PFSK-1 (cell line): Measurements from ENCODE around the gene B4GAT1.

Experiments used
- POLR2AphosphoS5 ChIP-seq: IDR thresholded peaks from 2 replicates; pipeline ENCODE4 v1.6.1; 2012; ENCODE audit warnings: low read depth, mild to moderate bottlenecking, control low read depth, low read length, moderate library complexity
- SIN3A ChIP-seq: IDR thresholded peaks from 2 replicates; pipeline ENCODE4 v1.6.1; 2012; ENCODE audit warnings: mild to moderate bottlenecking, low read length, moderate library complexity, borderline replicate concordance; ENCODE audit not compliant: insufficient read depth
- TAF1 ChIP-seq: IDR thresholded peaks from 2 replicates; pipeline ENCODE4 v1.6.1; 2012; ENCODE audit warnings: low read length, control low read depth, borderline replicate concordance; ENCODE audit not compliant: insufficient read depth
- TF ChIP-seq, protein P1 (sequence below), 2 experiments: IDR thresholded peaks; 2 replicates each; pipeline versions ENCODE4 v1.6.1 to v1.8.0; 2011 to 2012; ENCODE audit warnings: low read depth in 2 of 2, low read length in 2 of 2, control low read depth in 1 of 2, inconsistent platforms in 1 of 2, mild to moderate bottlenecking in 1 of 2, moderate library complexity in 1 of 2; ENCODE audit not compliant: insufficient read depth in 1 of 2

DNA sequence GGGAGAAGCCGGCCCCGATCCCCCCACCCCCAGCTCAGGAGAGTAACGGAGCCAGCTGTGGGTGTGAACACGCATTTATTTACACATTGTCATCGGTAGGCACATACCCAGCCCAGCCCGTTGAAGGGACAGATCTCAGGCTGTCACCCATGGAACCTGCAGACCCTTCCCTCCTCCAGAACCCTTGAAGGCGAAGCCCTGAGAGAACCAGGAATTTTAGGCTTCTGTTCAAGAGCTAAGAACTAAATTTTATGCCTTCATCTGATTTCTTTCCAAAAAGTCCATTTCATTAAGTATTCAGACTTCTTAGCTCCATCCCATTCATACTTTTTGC lies 2.1 kb downstream of the B4GAT1 start:
- TF ChIP-seq POLR2AphosphoS5 (no peak), SIN3A (no peak), TAF1 (no peak)
- TF ChIP-seq, protein P1, sequence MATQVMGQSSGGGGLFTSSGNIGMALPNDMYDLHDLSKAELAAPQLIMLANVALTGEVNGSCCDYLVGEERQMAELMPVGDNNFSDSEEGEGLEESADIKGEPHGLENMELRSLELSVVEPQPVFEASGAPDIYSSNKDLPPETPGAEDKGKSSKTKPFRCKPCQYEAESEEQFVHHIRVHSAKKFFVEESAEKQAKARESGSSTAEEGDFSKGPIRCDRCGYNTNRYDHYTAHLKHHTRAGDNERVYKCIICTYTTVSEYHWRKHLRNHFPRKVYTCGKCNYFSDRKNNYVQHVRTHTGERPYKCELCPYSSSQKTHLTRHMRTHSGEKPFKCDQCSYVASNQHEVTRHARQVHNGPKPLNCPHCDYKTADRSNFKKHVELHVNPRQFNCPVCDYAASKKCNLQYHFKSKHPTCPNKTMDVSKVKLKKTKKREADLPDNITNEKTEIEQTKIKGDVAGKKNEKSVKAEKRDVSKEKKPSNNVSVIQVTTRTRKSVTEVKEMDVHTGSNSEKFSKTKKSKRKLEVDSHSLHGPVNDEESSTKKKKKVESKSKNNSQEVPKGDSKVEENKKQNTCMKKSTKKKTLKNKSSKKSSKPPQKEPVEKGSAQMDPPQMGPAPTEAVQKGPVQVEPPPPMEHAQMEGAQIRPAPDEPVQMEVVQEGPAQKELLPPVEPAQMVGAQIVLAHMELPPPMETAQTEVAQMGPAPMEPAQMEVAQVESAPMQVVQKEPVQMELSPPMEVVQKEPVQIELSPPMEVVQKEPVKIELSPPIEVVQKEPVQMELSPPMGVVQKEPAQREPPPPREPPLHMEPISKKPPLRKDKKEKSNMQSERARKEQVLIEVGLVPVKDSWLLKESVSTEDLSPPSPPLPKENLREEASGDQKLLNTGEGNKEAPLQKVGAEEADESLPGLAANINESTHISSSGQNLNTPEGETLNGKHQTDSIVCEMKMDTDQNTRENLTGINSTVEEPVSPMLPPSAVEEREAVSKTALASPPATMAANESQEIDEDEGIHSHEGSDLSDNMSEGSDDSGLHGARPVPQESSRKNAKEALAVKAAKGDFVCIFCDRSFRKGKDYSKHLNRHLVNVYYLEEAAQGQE (IDR thresholded peaks at IDR 0.05; ENCODE audit: insufficient read depth in 1 of 2, low read depth in 2 of 2, low read length in 2 of 2), result no peak
